Measurements from ENCODE around the gene DDX18. TPM values are rescaled to one million over a fixed set of nuclear protein-coding genes. Genes with fewer than 3 reads are reported as not detected.
"Not testable (repeated sequence)": the region's sequence is repeated elsewhere in the genome, so short reads cannot be mapped to it uniquely, and the experiment has no call there.

The DDX18 gene
- 60.8 and 80.4 TPM in 2 replicates for total RNA-seq

- DNase-seq, result peak; percentile 99
Observed at GRCh38 chr2:117814417-117815264, at the start of gene DDX18. TSS of gene DDX18 (plus strand) at chr2:117814691. CDS start at chr2:117814778, 87 bp downstream.

DNA sequence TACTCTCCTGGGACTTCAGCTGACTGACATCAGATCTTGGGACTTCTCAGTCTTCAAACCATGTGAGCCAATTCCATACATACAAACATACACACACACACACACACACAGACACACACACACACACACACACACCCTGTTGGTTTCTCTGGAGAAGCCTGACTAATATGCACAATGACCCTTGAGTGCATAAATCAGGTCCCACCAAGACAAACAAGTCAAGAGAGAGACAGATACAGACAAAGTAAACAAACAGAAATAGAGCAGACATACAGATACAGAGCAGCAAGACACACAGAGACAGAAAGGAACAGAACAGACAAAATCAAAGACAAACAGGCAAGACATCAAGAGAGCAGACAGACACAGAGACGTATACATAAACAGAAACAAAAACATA lies 43.8 kb upstream of the DDX18 start:
- DNase-seq, result no peak

GRCh38 chr2:117771969-117772630 lies 42.4 kb upstream of the DDX18 start:
- peak; percentile 46 for DNase-seq

GRCh38 chr2:117774716-117775115 lies 39.8 kb upstream of the DDX18 start:
- no peak for DNase-seq

DNA sequence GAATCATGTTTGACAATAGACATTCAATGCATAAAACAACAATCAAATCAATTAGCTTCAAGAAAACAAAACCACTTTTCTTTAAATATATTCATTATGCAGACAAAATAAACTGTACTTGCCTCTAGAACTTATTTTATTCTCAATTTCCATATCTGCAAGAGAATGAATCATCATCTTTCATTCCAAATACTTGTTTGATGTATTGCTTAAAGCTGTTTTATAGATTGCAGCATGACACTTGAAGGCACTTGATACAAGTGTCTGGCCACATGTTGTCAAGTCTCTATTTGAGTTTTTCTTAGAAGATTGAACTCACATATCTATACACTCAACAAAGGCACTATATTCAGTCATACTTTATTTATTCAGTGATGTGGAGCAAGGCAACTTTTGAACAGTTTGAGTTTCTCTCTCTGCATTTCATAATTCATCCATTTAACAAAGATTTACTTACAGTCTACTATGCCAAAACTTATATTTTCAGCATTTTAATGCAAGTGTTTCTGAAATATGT lies 38.7 kb upstream of the DDX18 start:
- DNase-seq, result no peak

DNA sequence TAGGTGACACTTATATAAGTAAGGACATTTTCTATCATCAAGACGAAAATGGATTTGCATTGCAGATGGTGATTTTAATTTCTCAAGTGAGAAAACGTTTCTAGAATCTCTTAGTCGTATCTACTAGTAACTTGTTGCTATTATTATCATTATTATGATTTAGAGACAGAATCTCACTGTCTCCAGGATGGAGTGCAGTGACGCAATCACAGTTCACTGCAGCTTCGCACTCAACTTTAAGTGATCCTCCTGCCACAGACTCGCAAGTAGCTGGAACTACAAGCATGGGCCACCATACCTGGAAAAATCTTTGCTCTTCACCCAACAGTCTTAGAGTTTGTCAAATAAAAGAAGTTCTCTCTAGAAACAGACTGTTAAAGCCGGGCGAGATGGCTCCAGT lies 37.6 kb upstream of the DDX18 start:
- no peak for DNase-seq

DNA sequence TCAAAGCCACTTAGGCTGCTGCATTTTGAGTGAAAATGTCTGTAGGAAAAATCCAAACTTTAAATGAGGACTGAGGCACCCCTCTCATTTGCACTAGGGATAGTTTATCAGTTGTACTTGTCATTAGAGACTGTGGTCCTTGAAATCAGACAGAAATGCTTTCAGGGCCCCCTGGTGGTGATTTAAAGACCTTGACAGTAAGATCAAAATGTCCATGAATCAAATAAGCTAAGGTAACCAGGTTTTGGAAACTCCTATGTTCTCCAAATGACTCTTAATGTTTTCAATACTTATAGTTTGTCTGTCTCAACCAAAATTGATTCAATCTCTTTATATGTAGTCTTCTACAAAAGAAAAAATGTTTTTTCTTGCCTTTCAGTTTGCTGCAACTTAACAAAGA lies 28.8 kb upstream of the DDX18 start:
- peak; percentile 69 for DNase-seq

DNA sequence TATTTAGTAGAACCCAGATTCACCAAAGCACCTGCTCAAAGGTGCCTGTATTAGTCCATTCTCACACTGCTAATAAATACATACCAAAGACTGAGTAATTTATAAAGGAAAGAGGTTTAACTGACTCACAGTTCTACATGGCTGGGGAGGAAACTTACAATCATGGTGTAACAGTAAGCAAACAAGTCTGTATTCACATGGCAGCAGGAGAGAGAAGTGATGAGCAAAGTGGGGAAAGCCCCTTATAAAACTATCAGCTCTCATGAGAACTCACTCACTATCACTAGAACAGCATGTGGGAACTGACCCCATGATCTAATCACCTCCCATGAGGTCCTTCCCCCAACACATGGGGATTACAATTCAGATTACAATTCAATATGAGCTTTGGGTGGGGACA lies 28.0 kb upstream of the DDX18 start:
- no peak for DNase-seq

- no peak for DNase-seq
Observed at GRCh38 chr2:117789505-117789904, 25.0 kb upstream of the DDX18 start.

DNA sequence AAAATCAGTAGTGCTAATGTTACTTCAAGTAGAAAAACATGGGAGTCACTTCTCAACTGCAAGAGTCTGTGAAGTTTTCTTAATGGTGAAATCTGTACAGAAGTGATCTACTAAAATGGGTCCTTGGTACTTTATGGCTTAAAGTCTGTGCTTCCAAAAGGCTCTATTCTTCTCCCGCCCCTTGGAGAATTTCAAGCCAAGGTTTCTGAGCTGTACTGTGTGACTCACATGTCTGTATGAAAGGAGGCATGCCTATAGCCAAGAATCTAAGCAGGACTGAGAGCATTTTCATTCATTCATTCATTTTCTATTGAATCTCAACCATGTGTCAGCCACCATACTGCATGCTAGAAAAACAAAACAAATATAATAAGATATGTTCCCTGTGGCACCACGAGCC lies 19.8 kb upstream of the DDX18 start:
- no peak for DNase-seq

DNA sequence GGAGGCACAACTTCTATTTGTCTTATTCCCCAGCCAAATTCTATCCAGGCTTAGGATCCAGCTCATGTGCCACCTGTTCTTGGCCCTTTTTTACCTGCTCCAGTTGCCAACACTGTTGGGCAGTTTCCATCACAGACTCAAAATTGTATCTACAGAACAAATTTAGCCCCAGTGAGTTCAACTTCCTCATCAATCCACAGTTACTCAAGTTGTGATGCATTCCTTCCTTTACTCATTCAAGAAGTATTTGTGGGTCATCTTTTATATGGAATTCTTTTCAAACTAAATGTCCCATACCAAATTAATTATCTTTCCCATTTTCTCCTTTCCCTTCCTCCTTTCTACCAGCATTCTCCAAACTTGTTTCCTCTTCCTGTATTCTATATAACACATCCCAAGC lies 12.7 kb upstream of the DDX18 start:
- no peak for DNase-seq

DNA sequence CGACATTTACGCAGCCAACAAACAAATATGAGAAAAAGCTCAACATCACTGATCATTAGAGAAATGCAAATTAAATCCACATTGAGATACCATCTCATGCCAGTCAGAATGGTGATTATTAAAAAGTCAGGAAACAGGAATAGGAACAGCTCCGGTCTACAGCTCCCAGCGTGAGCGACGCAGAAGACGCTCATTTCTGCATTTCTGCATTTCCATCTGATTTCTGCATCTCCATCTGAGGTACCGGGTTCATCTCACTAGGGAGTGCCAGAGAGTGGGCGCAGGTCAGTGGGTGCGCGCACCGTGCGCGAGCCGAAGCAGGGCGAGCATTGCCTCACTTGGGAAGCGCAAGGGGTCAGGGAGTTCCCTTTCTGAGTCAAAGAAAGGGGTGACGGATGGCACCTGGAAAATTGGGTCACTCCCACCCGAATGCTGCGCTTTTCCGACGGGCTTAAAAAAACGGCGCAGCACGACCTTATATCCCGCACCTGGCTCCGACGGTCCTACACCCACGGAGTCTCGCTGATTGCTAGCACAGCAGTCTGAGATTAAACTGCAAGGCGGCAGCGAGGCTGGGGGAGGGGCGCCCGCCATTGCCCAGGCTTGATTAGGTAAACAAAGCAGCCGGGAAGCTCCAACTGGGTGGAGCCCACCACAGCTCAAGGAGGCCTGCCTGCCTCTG lies 10.7 kb upstream of the DDX18 start:
- DNase-seq, result not testable (repeated sequence)

- DNase-seq, result no peak
Observed at GRCh38 chr2:117812443-117812842, 2.0 kb upstream of the DDX18 start.

DNA sequence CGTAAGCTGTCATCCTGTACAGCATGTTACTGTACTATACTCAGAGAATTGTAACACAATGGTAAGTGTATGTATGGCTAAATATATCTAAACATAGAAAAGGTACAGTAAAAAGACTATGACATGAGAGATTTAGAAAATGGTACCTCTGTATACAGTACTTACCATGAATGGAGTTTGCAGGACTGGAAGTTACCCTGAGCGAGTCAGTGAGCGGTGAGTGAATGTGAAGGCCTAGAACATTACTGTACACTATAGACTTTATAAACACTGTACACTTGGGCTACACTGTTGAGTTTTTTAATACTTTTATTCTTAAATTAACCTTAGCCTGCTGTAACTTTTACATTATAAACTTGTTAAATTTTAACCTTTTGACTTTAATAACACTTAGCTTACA lies 1.5 kb downstream of the DDX18 start:
- DNase-seq, result no peak

DNA sequence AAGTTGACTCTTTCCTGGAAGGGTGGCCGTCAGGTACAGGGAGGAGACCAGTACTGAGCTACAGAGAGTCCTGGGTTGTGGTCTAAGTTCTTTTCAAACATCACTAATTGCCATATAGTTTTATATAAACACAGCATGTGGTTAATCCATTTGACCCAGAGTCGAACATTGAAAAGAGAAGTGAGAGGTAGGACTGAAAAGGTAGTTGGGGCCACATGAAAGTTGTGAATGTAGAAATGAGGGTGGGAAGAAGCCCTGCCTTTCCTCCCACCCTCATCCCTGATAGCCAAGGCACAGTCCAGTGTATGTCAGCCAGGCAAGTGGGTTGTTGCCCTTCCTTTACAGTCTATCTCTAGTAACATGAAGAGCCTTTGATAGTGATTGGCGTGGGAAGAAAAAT lies 4.4 kb downstream of the DDX18 start:
- DNase-seq, result no peak

GRCh38 chr2:117820444-117820843 lies 6.0 kb downstream of the DDX18 start:
- DNase-seq, result no peak

DNA sequence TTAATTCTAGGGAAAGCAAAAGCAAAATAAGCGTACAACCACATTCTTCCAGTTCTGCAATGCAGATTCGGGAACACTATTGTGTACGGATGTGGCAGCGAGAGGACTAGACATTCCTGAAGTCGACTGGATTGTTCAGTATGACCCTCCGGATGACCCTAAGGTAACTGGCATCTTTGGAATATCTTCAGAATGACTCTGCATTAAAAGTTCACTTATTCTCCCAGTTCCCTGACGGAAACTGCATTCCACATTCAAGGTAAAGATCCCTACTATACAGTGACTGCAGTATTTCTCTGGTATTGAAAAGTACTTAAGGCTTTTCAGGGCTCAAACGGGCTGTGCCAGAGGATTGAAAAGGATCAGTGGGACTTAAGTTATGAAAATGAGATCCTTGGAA lies 10.9 kb downstream of the DDX18 start:
- DNase-seq, result no peak

DNA sequence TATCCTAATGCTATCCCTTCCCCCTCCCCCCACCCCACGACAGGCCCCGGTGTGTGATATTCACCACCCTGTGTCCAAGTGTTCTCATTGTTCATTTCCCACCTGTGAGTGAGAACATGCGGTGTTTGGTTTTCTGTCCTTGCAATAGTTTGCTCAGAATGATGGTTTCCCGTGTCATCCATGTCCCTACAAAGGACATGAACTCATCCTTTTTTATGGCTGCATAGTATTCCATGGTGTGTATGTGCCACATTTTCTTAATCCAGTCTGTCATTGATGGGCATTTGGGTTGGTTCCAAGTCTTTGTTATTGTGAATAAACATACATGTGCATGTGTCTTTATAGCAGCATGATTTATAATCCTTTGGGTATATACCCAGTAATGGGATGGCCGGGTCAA lies 13.0 kb downstream of the DDX18 start:
- DNase-seq, result not testable (repeated sequence)

GRCh38 chr2:117828870-117829269 lies 14.4 kb downstream of the DDX18 start:
- DNase-seq, result no peak

DNA sequence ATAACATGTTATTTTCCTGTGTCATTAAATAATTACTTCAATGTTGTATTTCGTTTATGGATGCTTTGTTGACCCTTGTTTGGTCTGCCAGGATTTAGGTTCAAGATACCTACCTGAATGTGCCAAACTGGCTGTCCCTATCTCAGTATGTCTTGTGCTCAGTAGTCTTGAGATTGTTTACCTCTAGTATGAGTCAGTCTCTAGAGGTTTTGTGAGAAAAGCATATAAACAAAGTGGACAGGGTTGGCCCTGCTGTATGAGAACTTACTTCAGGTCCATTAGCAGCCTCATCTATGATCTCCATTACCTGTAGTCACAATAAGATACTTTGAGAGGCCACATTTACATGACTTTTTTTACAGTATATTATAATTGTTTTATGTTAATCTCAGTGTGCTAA lies 17.8 kb downstream of the DDX18 start:
- DNase-seq, result no peak

- peak; percentile 54 for DNase-seq
Observed at GRCh38 chr2:117832905-117833613, 18.6 kb downstream of the DDX18 start.

GRCh38 chr2:117833911-117834310 lies 19.4 kb downstream of the DDX18 start:
- DNase-seq, result no peak

GRCh38 chr2:117834992-117835391 lies 20.5 kb downstream of the DDX18 start:
- DNase-seq, result no peak

Data from dermis blood vessel endothelial cell (primary cell).